ENCODE data around the gene SLC9A3.

The SLC9A3 gene

DNA sequence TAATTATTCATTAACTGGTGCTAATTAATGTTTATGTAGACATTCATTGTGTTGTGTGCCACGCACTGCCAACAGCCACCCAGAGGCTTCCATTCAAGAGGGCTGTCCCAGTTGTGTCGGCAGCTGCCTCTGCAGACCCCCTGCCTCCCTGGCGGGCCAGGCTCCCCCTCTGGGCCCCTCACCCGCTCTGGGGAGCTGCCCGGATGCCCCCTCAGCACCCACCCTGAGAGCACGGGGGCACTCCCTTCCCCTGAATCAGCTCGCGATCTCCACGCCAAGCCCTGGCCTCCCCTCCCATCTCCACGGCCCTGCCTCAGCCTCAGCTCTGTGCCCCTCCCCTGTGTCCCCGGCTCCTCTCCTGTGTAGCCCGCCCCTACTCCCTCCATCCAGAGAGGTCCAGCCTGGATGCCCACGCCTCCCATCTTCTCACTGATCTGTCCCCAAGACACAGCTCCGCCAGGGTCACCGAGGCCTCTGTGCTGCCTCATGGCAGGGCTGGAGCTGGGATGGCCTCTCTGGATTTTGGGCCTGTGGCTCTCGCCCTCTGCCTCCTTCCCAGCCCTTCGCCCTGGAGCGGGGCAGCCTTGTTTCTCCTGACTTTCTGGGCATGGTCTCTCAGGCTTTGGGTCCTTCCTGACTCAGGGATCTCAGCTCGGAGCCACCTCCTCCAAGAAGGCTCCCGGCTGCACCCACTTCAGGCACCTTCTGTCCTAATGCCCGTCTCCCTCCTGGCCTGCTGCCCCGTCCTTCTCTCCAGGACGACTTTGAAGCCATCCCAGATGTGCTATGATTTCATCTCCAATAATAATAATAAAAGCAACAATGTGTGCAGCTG lies 16.0 kb upstream of the SLC9A3 start:
- Histone ChIP-seq H3K9me3 (ENCODE audit: control insufficient read depth, insufficient read depth, low read length) (no peaks in the 10 kb centered on the region), H3K4me3 (ENCODE audit: low read length) (no peak overlapping the region), H4K20me1 (ENCODE audit: control insufficient read depth, insufficient read depth, low read depth, low read length) (no peaks in the 10 kb centered on the region), H3K27ac (ENCODE audit: low read depth, low read length) (no peak overlapping the region), H3K36me3 (ENCODE audit: control insufficient read depth, low read length) (no peaks in the 10 kb centered on the region), H3K9me2 (replicated peaks; ENCODE audit: control insufficient read depth, low read length) (no peaks in the 10 kb centered on the region), H3K4me1 (ENCODE audit: control insufficient read depth, low read length) (peaks cover 19% of the 10 kb centered on the region), H3K4me2 (ENCODE audit: low read length) (no peak overlapping the region), H3F3A (ENCODE audit: control insufficient read depth, insufficient read depth) (no peaks in the 10 kb centered on the region), H3K27me3 (ENCODE audit: control insufficient read depth, low read length) (no peaks in the 10 kb centered on the region), H3K79me2 (ENCODE audit: control insufficient read depth, low read length) (no peaks in the 10 kb centered on the region)
- TF ChIP-seq, protein P1, sequence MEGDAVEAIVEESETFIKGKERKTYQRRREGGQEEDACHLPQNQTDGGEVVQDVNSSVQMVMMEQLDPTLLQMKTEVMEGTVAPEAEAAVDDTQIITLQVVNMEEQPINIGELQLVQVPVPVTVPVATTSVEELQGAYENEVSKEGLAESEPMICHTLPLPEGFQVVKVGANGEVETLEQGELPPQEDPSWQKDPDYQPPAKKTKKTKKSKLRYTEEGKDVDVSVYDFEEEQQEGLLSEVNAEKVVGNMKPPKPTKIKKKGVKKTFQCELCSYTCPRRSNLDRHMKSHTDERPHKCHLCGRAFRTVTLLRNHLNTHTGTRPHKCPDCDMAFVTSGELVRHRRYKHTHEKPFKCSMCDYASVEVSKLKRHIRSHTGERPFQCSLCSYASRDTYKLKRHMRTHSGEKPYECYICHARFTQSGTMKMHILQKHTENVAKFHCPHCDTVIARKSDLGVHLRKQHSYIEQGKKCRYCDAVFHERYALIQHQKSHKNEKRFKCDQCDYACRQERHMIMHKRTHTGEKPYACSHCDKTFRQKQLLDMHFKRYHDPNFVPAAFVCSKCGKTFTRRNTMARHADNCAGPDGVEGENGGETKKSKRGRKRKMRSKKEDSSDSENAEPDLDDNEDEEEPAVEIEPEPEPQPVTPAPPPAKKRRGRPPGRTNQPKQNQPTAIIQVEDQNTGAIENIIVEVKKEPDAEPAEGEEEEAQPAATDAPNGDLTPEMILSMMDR (IDR thresholded peaks at IDR 0.05; ENCODE audit: low read depth, low read length, poor library complexity, severe bottlenecking), result no peak
- no peak for TF ChIP-seq EZH2phosphoT487 (IDR thresholded peaks at IDR 0.05; ENCODE audit: borderline replicate concordance, low read length)

DNA sequence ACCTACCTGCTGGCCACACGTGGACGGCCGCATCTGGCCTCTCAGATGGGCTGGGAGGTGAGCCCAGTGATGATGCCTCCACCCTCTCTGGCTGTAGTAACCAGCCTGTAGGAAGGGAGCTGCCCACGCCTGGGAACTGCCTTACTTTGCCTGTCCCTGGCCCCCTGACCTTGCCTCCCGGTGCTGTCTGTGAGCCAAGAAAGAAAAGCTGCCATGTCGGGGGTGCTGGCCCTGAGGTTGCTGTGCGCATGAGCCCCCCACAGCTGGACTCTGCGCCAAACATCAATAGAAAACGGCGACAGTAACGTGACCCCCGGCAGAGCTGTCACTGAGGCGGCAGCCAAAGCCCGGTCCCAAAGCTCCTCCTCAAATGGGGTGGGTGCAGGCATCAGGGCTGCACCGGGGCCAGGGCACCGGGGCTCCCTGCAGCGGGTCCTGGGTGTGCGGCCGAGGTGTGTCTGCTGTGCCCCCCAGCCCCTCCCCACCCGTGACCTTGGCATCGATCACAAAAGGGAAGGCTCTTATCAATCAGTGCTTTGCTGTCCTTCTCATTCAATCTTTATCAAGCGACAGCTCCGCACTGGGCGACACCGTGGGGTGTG lies 15.3 kb upstream of the SLC9A3 start:
- Histone ChIP-seq H3K27ac (ENCODE audit: low read depth, low read length) (no peak overlapping the region), H3K4me3 (ENCODE audit: low read length) (no peak overlapping the region), H3K27me3 (ENCODE audit: control insufficient read depth, low read length) (no peaks in the 10 kb centered on the region), H3K79me2 (ENCODE audit: control insufficient read depth, low read length) (no peaks in the 10 kb centered on the region), H3K36me3 (ENCODE audit: control insufficient read depth, low read length) (no peaks in the 10 kb centered on the region), H3K9me3 (ENCODE audit: control insufficient read depth, insufficient read depth, low read length) (no peaks in the 10 kb centered on the region), H3K4me2 (ENCODE audit: low read length) (no peak overlapping the region), H3F3A (ENCODE audit: control insufficient read depth, insufficient read depth) (no peaks in the 10 kb centered on the region), H4K20me1 (ENCODE audit: control insufficient read depth, insufficient read depth, low read depth, low read length) (no peaks in the 10 kb centered on the region), H3K9me2 (replicated peaks; ENCODE audit: control insufficient read depth, low read length) (no peaks in the 10 kb centered on the region), H3K4me1 (ENCODE audit: control insufficient read depth, low read length) (peaks cover 15% of the 10 kb centered on the region)
- no peak for TF ChIP-seq EZH2phosphoT487 (IDR thresholded peaks at IDR 0.05; ENCODE audit: borderline replicate concordance, low read length)
- TF ChIP-seq, protein P1 (IDR thresholded peaks at IDR 0.05; ENCODE audit: low read depth, low read length, poor library complexity, severe bottlenecking), result no peak

DNA sequence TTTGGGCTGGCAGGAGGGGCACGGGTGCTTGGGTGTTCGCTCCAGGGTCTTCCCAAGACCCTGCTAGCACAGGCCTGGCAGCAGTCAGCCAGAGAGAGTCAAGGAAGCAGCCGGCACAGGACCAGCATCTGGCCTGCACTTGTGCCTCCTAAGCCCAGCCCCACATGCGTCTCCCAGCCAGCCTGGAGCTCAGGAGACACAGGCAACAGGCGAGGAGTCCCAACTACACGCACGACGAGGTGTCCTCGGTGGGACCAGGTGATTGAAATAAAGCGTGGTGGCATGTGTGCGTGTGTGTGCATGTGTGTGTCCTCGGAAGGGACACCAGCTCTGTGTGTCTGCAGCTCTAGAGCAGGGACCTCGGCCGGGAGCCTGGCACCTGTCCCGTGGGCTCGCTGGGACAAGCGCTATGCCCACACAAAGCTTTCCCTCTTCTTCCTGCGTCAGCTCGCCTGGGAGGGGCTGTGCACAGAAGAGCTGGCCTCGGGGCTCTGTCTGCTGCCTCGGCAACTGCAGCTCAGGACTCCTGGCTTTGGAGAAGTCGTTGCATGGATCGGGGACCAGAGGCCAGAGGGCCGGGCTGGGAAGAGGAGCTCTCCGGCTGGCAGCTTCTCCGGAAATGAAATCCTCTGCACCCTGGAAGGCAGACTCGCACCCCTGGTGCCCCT lies 14.7 kb upstream of the SLC9A3 start:
- Histone ChIP-seq H3K4me3 (ENCODE audit: low read length) (no peak overlapping the region), H3K9me2 (replicated peaks; ENCODE audit: control insufficient read depth, low read length) (no peaks in the 10 kb centered on the region), H3K9me3 (ENCODE audit: control insufficient read depth, insufficient read depth, low read length) (no peaks in the 10 kb centered on the region), H4K20me1 (ENCODE audit: control insufficient read depth, insufficient read depth, low read depth, low read length) (no peaks in the 10 kb centered on the region), H3K36me3 (ENCODE audit: control insufficient read depth, low read length) (no peaks in the 10 kb centered on the region), H3K4me2 (ENCODE audit: low read length) (no peak overlapping the region), H3F3A (ENCODE audit: control insufficient read depth, insufficient read depth) (no peaks in the 10 kb centered on the region), H3K27ac (ENCODE audit: low read depth, low read length) (no peak overlapping the region), H3K4me1 (ENCODE audit: control insufficient read depth, low read length) (peaks cover 9% of the 10 kb centered on the region), H3K79me2 (ENCODE audit: control insufficient read depth, low read length) (no peaks in the 10 kb centered on the region), H3K27me3 (ENCODE audit: control insufficient read depth, low read length) (no peaks in the 10 kb centered on the region)
- TF ChIP-seq, protein P1 (IDR thresholded peaks at IDR 0.05; ENCODE audit: low read depth, low read length, poor library complexity, severe bottlenecking), result no peak
- no peak for TF ChIP-seq EZH2phosphoT487 (IDR thresholded peaks at IDR 0.05; ENCODE audit: borderline replicate concordance, low read length)
